GM10847 (cell line): Measurements from ENCODE around the gene C19orf38.

ENCODE experiments used
- POLR2A ChIP-seq: IDR thresholded peaks from 2 replicates; pipeline ENCODE4 v1.6.1; 2011; ENCODE audit not compliant: insufficient read length; ENCODE audit errors: extremely low read depth

C19orf38 gene

DNA sequence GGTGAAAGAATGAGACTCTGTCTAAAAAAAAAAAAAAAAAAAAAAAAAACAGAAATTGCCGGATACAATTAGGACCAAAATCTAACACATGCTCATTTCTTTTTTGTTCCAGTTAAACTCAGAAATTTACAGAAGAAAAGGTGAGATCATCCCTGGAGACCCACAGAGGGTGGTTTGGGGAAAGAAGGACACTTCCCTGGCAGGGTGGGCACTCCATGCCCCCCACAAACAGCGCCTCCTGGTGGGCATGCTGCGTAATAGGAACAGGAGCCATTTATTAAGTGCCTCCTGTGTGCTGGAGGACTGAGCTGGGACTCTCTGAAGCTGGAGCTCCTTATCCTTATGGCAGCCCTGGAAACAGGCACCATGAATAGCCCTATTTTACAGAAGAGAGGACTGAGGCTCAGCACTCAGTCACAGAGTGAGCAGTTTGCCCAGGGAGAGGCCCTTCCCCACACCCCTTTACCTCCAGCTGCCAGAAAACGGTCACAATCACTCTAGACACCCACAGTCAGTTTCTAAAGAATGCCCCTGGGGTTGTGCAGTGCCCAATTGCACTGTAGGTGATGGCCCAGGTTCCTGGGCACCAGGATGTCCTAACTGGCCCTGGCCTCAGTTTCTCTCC, 10.1 kb downstream of the C19orf38 start:
- TF ChIP-seq POLR2A: no peak

DNA sequence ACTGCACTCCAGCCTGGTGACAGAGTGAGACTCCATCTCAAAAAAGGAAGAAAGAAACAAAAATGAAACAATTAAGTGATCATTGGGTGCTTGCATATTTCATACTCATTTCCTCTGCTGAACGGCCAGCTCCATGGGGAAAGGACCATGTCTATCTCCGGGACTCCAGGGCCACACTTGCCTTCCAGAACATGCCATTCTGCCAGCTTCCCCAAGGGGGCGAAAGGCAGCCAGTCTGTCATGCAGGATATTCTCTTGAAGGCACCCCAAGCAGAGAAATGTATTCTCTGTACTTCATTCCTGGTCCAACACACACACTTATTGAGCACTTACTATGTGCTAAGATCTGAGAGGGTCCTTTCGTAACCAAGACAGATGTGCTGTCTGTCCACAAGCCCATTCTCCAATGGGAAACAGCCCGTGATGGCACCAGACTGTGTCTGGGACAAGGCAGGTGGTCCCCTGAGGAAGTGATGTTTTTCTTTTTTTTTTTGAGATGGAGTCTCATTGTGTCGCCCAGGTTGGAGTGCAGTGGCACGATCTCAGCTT, 13.0 kb downstream of the C19orf38 start:
- TF ChIP-seq POLR2A: no peak

DNA sequence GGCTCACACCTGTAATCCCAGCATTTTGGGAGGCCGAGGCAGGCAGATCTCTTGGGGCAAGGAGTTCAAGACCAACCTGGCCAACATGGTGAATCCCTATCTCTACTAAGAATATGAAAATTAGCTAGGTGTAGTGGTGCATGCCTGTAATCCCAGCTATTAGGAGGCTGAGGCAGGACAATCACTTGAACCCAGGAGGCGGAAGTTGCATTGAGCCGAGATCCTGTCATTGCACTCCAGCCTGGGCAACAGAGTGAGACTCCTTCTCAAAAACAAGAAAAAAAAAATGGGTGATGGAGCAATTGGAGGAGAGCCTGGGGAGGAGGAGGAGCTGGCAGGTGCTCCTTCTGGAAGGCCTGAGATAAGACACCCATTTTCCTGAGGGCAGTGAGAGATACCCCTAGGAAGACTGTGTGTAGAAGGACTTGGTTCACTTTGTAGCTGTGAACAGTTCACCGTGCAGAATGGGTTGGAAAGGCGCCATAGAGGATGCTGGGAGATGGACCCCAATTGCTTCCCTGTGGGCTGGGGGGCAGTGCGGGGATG, 14.4 kb downstream of the C19orf38 start:
- TF ChIP-seq POLR2A: no peak

DNA sequence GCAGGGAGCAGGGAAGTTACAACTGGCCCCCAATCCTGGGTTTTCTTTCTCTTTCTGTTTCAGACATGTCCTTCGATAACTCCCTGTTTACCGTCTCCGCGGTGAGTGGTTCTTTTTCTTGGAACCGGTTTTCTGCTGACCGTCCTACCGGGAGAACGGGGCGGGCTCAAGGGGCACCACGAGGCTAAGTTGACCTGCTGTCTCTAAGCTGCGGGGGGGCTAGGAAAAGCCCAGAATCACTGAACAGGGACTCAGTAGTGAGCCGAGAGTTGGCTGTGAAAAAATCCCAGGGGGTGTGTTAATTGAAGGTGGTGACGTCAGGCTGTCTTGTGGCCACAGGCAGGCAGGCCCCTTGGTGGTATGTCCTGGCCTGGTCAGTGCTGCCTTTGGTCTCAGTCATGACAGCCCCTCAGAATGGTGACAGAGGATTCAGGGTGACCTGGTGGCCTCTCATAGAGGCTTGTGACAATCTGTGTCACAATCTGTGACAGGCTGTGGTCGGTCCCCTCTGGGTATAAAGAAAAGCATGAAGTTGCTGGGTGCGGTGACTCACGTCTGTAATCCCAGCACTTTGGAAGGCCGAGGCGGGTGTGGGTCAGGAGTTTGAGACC, 15.0 kb downstream of the C19orf38 start:
- TF ChIP-seq POLR2A: no peak

DNA sequence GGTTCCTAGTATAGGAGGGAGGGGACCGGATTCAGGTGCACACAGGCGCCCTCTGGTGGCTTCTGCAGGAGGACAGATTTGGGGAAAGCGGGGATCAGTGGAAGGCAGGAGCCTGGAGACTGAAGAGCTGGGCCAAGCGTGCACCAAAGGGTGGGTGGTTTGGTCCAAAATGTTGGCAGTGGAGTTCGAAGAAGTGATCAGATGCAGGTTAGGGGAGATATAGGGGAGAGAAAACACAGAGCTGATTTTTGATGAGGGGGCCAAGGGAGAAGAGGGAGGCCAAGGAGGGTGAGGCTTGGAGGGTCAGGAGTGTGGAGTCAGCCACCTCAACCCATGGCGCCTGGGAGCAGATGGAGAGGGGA, 16.3 kb downstream of the C19orf38 start:
- TF ChIP-seq POLR2A: no peak

DNA sequence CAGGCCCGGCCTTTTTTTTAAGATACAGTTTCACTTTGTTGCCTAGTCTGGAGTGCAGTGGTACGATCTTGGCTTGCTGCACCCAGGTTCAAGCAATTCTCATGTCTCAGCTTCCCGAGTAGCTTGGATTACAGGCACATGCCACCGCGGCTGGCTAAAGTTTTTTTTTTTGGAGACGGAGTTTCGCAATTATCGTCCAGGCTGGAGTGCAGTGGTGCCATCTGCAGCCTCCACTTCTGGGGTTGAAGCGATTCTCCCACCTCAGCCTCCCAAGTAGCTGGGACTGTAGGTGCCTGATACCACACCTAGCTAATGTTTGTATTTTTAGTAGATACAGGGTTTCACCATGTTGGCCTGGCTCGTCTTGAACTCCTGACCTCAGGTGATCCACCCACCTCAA, 18.3 kb downstream of the C19orf38 start:
- TF ChIP-seq POLR2A: no peak

DNA sequence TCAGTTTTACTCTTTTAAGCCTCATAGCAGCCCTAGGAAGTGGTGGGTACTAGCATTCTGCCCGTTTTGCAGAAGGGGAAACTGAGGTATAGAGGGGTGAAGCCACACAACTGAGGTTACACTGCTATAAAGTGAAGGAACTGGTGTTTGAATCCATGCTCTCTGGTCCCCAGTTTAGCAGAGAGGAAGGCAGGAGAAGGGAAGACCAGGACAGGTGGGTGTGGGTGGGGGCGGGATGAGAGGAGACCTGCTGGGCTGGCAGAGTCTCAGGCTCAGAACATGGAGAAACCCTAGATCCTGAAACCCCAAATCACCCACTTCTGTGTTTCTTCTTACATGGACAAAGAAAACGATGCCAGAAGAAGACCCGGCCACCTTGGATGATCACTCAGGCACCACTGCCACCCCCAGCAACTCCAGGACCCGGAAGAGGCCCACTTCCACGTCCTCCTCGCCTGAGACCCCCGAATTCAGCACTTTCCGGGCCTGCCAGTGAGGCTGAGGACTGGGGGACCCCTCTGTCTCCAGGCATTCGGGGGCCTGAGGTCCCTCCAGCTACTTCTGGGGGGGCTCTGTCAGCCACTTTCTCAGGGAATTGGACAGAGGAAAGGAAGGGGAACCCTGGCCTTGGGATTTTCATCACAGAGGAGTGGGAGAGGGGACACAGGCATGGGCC, 20.8 kb downstream of the C19orf38 start:
- no peak for TF ChIP-seq POLR2A

DNA sequence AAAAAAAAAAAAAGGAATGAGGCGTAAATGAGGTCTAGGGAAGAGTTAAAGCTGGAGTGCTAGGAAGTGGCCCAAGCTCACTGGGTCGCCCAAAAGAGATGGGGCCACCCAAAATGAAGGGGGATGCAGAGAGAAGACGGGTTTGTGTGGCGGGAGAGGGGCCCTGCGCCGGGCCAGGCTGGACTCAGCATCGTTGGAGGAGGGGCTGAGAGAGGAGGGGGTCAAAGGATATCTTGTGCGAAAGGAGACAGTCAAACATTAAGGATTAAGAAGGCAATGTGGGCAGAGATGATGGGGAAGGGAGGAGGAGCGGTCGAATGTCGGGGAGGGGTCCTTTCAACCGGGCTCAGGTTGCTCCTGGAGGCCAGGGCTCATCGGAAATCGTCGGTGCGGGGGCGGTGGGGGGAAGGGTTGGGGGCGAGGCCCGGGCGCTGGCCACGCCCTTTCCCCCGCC, 22.3 kb downstream of the C19orf38 start:
- no peak for TF ChIP-seq POLR2A

DNA sequence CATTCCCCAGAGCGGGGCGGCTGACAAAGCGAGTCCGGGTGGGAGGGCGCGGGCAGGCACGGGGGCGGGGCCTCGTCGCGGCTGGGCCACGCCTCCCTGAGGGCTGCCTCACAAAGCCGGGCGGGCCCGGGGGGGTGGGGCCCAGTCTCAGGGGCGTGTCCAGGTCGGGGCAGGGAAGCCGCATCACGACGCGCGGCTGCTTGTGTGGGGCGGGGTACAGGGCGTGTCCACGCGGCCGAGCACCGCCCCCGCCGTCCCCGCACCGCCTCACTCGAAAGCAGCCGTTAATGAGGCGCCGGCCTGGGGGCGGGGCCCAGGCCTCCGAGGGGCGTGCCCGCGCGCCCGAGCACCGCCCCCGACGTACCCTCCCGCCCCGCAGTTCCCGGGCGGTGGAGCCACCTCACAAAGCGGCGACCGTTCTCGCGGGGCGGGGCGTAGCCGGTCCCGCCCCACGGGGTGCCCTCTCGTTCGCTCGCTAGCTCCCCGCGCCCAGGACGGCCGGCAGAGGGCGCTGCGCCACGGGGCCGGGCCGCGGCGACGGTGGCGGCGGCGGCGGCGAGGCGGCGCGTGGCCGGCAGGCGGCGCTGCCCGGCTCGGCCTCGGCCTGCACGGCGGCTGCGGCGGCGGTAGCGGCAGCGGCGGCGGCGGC, 22.9 kb downstream of the C19orf38 start, which contains the start of gene CARM1:
Gene CARM1 (plus strand): TSS at position 599 of the 649 bp plus-strand sequence. CDS start 150 bp downstream, outside the sequence.
- TF ChIP-seq POLR2A: no peak

DNA sequence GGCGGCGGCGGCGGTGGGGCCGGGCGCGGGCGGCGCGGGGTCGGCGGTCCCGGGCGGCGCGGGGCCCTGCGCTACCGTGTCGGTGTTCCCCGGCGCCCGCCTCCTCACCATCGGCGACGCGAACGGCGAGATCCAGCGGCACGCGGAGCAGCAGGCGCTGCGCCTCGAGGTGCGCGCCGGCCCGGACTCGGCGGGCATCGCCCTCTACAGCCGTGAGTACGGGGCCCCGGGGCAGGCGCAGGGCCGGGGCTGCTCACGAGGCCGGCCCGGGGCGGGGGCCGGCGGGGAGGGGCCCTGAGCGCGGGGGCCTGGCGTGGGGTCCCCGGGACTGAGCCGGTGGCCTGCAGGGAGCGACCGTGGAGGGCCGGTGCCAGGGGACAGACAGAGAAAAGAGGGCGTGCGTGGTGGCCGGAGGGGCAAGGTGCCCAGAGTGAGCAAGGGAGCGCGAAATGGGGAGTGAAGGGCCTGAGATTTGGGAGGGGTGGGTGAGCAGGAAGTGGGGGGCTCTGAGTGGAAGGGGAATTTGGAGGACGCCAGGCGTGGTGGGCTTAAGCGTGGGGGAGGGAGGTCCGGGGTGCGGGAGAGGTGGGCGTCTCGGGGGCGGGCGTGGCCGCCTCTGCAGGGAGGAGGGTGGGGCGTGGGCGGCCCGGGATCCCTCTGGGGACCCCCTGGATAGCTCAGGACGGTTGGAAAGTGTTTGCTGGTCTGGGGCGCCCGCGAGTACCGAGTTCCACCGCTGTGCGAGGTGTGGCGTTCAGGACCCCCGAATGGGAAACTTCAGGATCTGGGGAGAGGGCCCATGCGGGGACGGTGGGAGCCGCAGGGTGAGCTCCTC, 23.7 kb downstream of the C19orf38 start:
- no peak for TF ChIP-seq POLR2A

DNA sequence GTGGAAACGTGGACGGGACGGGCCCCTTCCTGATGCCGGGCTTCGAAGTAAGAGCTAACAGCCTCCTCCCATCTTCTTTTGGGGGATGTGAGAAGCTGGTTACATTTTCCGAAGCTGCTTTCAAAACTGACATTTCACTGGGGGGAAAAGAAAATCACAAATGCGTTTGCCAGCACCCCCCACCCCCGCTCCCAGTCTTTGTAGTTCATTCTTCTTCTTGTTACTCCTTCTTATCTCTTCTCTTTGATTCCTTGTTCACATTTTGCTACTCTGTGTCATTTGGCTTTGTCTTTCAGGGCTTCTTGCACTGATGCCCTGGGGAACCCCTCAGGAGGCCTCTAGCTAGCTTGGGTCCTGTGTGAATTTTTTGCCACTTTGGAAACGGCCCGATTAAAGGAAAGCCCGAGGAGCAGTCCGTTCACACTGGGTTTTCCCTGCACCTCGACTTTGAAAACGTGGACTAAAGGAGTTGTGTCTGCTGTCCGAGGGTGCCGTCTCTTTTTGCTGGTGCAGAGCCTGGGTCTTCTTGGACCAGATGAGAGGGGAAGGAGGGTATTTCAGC, 24.4 kb downstream of the C19orf38 start:
- no peak for TF ChIP-seq POLR2A

DNA sequence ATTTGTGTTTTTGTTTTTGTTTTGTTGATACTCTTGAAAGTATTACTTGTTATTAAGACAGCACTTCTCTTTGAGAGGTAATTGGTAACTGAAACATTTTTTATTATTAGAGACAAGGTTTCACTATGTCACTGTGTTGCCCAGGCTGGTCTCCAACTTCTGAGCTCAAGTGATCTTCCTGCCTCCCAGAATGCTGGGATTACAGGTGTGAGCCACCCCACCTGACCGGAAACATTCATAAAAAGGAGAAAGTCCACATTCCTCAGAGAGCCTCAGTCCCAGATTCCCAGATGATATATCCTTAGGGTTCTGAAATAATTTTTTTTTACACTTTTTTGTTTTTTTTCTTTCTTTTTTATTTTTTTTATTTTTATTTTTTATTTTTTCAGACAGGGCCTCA, 25.8 kb downstream of the C19orf38 start:
- no peak for TF ChIP-seq POLR2A

DNA sequence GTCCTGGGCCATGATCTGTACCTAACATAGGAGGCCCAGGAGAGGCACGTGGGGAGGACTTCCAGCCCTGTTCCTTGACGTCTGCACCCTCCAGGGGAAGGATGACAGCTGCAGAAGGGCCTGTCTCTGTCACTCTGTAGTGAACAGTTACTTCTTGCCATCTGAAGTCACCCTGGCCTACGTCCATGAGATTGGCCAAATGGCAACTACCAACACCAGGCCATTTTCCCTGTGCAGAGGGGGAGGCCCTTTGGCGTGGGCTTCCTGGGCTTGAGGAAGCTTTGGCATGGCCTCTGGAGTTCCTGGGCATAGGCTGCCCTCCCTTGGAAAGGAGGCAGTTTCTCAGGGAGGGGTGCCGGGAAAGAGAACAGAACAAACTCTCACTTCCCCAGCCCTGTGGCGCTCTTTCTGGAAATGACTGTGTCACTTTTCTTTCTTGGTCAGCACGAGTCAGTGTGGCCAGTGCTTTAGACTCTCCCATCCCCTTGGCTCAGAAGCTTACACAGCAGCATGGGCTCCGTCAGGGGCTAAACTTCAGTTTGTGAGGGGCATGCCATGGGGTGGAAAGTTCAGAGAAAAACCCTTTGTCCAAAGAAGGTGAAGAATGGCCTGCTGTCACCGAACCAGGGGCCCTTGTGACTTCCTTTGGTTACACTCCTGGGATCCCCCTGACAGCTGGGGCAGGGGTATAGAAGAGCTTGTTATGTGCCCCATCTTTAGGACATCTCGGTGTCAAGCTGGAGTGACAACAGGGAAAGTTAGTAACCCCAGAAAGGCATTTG, 28.4 kb downstream of the C19orf38 start:
- TF ChIP-seq POLR2A: no peak
